Measurements from ENCODE around the gene SLC15A3.

DNA sequence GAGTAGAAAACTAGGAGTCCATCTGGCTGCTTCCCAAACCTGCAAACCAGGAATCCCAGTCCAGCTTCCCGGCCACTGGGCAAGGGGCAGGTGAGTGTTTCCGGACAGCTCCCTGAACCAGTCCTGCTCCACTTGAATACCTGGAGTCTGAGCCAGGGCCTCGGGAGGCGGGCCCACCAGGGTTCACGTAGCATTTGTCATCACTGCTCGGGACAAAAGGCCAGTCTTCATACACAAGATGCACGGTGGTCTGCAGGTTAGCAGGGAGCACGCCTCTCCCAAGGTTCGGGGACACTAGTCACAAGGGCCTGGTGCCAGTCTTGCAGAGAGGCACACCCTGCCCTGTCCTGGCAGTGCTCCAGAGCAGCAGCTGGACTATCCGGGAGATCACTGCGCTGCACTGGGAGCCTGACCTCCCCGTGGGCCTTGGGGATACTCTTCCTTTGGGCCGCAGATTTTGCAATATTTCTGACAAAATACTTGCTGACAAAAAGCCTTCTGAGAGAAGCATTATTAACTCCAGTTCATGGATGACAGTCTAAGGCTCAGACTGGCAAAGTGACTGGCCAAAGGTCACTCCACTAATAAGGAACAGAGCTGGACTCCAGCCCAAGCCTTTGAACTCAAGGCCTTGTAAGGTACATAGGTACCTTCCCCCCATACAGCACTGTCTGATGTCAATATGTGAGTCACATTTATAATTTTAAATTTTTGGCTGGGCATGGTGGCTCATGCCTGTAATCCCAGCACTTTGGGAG, 44.6 kb upstream of the SLC15A3 start:
- TF ChIP-seq, protein P1, sequence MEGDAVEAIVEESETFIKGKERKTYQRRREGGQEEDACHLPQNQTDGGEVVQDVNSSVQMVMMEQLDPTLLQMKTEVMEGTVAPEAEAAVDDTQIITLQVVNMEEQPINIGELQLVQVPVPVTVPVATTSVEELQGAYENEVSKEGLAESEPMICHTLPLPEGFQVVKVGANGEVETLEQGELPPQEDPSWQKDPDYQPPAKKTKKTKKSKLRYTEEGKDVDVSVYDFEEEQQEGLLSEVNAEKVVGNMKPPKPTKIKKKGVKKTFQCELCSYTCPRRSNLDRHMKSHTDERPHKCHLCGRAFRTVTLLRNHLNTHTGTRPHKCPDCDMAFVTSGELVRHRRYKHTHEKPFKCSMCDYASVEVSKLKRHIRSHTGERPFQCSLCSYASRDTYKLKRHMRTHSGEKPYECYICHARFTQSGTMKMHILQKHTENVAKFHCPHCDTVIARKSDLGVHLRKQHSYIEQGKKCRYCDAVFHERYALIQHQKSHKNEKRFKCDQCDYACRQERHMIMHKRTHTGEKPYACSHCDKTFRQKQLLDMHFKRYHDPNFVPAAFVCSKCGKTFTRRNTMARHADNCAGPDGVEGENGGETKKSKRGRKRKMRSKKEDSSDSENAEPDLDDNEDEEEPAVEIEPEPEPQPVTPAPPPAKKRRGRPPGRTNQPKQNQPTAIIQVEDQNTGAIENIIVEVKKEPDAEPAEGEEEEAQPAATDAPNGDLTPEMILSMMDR (conservative IDR thresholded peaks at IDR 0.05): no peak
- TF ChIP-seq ZFX (IDR thresholded peaks at IDR 0.05): no peak; the same call in 1 of the 2 replicates

All from C4-2B (cell line).